GM12874 (cell line): ENCODE data around the gene YLPM1.

Experiments
- CTCF ChIP-seq: IDR thresholded peaks from 2 replicates; pipeline ENCODE4 v1.5.1; 2011; ENCODE audit warnings: low read depth, mild to moderate bottlenecking, control low read depth, low read length, moderate library complexity; ENCODE audit not compliant: insufficient read depth

Gene YLPM1

DNA sequence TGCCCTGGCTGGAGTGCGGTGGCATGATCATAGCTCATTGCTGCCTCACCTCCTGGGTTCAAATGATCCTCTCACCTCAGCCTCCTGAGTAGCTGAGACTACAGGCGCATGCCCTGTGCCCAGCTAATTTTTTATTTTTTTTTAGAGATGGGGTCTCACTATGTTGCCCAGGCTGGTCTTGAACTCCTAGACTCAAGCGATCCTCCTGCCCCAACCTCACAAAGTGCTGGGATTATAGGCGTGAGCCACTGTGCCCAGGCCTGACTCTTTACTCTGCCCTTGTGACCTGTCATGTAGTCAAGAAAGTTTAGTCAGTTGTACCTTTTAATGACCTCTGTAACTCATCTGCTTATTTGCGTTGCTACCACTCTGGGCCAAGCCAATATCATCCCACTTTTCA lies 57.2 kb downstream of the YLPM1 start:
- TF ChIP-seq CTCF, result no peak

GRCh38 chr14:74821267-74821915 lies 58.3 kb downstream of the YLPM1 start:
- TF ChIP-seq CTCF, result no peak

- TF ChIP-seq CTCF, result no peak
Measured at GRCh38 chr14:74824997-74825396, 61.9 kb downstream of the YLPM1 start.

DNA sequence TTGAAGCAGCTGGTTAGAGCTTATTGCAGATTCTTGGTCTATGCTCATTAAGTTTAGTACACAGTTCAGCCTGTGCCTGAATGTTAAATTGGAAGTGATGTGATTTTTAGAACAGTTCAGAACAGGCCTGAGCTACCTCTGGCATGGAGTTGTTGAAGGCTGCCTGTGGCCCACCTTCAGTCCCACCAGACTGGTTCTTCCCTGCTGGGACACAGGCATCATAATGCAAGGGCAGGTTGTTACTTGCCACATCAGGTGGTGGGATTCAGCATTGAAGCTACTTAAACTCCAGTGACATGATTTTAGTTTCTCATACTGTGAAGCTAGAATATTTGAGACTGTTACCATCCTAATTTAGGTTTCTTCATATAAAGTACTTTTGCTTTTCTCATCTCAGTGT lies 63.5 kb downstream of the YLPM1 start:
- TF ChIP-seq CTCF, result no peak

DNA sequence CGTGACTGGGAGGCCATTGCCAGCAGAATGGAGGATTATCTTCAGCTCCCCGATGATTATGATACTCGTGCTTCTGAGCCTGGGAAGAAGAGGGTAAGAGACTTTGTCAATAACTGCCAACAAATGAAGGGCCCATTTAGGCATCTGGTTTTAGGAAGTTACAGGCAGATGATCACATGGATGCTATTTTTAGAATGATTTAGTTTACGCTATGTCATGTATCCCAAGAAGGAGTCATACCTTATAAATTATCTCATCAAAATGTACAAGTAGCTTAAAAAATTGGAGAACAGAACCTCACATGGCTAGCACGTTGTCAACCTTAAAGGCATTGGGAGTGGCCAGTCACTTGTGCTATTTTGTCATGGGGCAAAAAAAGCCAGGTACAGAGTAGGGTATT lies 66.1 kb downstream of the YLPM1 start:
- no peak for TF ChIP-seq CTCF

- no peak for TF ChIP-seq CTCF
Measured at GRCh38 chr14:74832849-74833248, 69.7 kb downstream of the YLPM1 start.

DNA sequence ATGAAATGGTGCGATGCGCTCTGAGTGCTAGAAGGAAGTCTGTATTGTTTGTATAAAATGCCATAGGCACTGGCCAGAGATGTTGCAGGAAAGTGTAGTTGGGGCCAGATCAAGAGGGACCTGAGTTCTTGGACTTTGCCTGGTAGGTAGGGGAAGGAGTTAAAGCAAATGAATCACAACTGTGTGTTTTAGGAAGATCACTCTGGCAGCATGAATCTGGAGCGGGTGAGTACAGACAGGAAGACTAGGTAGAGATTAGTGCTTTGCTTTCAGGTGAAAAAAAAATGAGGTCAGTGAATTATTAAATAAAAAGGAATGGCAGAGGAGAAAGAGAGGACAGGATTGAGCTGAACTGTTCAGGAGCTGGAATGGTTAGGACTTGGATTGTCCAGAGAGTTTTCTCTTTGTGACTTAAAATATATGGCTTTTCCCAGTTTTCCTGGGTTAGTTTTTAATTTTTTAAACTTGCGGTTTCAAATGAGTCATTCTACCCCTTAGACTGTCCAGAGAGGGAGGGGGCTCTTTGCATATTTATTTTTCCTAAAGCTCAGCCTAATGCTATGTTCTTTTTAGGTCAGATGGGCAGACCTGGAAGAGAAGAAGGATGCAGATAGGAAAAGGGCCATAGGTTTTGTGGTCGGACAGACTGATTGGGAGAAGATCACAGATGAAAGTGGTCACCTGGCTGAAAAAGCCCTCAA lies 71.7 kb downstream of the YLPM1 start:
- TF ChIP-seq CTCF, result no peak
